Iris pigment epithelial cell (primary cell): ENCODE measurements around the gene TBC1D9.

Experiments used
- DNase-seq: peaks from one replicate; pipeline ENCODE4 v3.0.0-alpha.2; 2011; ENCODE audit warnings: low read depth

Gene TBC1D9

DNA sequence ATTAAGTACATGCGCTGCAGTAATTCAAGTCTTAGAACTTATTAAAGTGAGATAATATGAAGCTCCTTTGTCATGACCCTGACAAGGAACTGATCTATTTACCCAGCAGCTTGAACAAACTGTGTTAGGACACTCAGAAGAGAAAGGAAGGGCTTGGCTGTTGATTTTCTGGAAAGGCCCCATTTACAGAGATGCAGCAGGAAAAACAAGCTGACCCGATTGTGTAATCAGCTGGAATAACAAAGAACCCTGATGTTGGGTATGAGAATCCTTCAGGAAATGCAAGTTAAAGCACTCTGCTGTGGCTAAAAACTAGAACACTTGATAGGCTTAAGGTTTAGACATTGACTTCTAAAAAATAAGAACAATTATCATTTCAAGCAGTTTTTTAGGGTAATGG is 64.8 kb downstream of the TBC1D9 start:
- peak; percentile 66 for DNase-seq

DNA sequence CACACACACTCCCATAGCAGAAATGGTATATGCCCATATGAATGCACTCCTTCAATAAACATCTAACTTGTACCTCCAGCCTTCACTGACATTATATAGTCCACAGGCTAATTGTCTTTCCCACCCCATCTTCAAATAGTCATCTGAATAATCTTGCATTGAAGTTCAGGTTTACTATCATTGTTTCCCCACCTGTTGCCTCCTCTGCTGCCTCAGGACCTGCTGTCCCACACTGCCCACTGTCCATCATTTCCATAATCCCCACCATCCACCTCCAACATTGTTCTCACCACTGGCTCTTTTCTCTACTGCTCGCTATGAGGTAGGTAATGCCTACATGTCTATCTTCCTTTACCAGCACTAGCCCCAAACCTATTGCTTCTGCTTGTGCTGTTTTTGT is 66.1 kb downstream of the TBC1D9 start:
- DNase-seq, result no peak

DNA sequence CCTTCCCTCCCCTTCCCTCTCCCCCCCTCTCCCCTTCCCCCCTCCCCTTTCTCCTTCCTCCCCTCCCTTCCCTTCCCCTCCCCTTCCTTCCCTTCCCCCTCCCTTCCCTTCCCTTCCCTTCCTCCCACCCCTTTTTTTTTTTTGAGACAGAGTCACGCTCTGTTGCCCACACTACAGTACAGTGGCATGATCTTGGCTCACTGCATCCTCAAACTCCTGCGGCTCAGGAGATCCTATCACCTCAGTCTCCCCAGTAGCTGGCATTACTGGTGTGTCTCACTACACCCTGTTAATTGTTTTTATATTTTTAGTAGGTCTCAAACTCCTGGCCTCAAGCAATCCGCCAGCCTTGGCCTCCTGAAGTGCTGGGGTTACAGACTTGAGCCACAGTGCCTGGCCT is 66.6 kb downstream of the TBC1D9 start:
- DNase-seq, result no peak

DNA sequence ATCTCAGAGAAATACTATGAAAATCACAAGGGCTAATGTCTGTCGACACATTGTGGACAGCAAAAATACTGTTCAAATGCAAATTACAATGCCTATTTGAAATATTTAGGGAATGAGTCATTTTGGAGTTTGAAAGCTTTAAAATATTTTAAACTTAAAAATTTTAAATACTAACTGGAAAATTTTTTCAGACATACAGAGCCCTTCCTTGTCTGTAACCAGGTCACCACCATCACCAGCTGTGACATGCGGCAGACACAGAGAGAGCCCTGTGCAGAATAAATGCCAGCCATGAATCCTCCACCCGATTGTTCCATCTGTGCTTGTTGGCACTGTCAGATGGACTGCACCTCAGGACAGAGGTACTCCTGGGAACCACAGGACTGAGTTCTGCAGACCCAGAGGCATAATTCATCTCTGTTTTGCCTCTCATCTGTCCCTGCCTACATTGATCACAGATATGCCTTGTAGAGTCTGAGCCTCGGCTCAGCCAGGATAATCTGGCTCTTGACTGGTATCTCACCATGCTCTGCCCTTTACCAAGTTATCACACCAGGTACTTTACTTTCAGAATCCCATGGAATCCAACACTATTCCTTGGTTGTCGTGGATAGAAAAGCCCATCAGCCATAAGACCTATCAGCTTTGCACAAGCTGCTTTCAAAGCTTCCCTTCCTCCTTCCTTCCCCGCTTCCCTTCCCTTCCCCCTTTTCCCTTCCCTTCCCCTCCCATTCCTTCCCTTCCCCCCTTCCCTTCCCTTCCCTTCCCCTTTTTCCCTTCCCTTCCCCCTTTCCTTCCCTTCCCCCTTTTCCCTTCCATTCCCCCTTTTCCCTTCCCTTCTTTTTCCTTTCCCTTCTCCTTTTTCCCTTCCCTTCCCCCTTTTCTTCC is 67.2 kb downstream of the TBC1D9 start:
- peak; percentile 34 for DNase-seq

DNA sequence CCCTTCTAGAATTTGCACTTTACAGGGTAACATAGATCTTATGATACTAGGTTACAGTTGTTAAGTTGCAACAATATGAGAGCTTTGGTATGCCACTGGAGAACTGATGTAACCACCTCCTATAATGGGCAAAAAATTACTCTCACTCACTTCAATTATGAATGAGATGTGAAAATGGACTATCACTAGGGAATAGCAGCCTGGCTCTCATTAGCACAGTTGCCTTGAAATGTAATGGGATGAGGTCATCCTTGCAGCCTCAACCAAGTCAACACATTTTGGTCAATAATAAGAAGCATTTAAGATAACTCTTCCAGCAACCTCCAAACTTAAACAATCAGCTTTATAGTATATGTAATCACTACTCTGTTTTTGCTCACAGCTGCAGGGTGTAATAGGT is 69.4 kb downstream of the TBC1D9 start:
- no peak for DNase-seq

DNA sequence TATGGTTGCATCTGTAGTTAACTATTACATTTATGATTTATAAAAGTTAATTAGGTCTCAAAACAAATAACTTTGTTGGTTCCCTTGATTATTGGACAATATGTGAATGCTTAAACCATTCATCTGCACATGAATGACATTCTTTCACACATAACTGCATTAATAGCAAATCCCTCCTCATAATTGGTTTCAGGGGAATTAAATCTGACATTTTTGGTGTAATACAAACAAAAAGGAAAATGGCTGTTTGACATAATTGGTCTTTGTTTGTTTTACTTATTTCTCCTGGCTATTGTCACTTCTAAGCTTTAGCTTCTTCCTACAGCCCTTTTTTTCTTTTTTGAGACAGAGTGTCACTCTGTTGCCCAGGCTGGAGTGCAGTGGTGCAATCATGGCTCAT is 71.9 kb downstream of the TBC1D9 start:
- no peak for DNase-seq

DNA sequence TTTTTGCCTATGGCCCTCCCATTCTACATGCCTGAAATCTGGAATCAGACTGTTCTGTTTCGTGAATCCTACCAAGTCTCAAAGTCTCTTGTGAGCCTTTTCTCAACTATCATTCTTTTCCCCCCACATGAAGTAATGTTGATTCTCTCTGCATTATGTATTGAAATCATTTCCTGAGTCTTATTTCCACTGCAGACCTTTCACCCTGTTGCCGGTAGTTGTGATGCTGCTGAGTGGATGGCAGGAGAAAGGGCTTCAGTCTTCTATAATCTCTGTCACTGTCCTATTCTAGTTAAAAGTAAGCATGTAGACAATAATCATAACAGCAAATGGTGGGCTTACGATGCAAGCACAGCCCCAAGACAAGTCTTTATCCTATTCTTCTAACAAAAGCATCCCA is 75.0 kb downstream of the TBC1D9 start:
- DNase-seq, result no peak

DNA sequence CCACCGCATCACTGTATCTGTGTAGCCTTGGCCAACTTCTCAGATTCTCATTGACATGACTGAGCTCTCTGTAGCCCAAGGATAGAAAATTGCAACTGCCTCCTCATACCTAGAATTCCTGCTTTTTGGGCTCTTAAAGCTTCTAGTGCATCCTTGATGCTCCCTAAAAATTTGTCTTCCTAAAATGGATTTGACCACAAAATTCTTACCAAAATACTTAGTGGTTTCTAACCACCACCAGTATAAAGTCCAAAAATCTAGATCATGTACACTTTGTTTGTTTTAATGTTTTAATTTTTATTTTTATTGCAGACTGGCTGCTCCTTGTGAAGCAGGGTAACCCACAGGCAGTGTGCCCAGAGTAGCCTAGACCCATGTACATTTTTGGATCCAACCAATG is 75.5 kb downstream of the TBC1D9 start:
- DNase-seq, result no peak

DNA sequence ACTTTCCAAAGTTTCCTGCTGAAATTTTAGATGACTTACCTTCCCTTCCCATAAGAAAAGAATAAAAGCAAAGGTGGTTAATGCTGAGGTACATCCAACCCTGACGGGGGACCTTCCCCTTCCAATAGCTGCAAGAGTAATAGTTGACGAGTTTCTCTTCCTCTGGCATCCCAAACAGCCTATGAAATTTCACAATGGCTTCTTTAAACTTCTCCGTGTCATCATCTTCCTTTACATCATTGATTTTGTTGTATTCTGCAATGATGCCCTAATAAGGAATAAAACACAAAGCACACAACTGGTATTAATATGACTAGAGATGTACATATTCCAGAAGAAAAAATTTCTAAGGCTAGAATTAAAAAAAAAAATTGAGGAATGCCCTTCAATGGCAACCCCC is 76.6 kb downstream of the TBC1D9 start:
- DNase-seq, result no peak

DNA sequence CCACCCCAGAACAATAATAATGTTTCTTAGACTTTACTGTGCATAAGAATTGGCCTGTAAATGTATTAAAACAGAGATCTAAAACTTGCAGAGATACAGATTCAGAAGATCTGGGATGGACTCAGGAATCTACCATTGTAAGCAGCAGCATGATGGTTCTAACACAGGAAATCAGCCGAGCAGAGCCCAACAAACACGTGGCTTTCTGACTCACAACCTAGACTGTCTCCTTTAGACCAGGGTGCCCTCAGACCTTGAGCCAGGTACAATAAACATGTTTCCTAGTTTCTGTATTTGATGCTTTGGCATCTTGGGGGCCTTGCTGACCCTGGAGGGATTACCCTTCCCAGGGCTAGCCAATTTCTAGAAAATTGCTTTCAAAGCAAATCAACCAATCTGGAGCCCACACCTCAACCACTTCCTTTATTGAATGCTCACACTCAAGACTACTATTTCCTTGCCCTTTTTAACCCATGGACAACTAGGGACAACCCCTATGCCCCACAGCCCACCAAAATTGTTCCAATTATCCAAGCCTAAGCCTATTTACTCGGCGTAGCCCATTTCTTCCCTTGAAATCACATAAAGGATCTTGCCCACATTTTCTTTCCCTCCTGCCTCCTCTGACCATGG is 80.5 kb downstream of the TBC1D9 start:
- DNase-seq, result peak; percentile 73

DNA sequence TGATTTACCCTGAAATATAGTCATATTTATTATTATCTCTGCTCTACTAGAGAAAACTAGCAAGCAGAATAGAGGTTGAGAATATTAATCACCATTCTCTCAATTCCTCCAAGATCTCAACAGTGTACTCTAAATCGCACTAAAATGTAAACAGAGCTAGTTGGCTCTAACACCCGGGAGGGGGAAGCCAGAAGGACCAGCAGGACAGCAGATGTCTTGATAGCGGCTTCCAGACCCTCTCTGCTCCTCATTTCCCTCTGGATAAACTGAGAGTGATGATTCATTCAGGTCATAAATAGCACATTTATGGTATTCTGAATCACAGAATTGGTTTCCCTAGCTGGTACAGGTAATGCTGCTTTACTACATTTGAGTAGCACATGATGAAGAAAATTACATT is 82.5 kb downstream of the TBC1D9 start:
- DNase-seq, result peak; percentile 73

DNA sequence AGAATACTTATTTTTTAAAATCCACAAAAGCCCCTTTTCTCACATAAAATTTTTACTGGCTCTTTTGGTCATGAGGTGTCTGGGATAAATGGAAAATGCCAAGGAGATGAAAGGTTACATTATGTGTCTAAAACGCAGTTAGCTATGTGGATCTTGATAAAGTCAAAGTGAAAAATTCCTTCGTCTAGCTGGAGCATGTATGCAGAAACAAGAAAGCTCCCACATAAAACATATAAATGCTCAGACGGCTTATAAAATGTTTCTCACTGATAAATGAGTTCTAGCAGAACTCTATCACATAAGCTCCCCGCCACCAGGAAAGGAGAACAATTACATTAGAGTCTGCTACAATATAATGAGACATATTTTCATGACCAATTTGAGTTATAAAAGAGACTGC is 83.8 kb downstream of the TBC1D9 start:
- DNase-seq, result no peak

DNA sequence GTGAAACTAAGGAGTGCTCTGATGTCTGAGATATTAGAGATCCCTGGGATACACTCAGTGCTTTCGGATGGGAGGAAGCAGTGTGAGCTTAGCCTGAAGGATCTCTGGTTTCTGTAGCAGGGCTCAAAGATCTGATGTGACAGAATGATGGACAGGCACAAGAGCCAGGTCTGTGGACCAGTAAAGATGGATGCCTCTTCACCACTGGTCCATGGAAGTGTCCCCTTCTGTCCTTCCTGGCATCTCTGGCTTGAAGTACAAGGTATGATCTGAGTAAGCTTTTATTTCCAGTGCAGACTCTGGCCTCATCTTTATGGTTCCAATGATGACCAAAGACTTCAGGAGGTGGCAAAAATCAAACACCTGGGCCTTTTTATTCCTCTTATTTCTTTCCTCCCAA is 88.1 kb downstream of the TBC1D9 start:
- DNase-seq, result no peak

DNA sequence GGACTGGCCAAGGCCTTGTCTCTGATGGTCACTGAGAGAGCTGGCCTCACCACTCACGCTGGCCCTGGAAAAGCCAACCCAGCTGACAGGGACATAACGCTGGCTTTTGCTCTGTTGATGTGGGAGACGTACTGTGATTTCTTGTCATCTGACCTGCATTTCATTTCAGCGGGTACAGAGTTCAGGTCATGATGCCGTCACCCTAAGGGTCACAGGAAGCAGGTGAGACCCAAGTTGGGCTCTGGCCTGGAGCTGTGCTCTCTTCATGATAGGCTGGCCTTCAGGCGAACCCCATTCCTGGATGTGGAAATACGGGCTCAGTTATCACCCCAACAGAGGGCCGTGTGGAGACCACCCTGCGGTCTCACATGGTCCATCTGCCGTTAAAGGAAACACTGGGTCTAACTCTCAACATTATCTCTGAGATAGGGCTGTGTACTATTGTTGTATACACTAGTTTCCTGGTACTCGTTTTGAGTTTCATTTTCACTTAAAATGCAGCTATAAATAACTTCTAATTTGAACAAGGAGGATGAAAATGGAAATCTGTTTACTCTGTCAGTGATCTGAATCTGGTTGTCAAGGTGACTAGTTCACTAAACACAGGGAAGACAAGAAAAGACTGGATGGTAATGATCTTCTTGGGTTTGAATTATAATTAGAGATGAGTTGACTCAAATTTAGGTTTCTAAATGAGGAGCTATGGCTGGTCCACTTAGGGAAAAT is 89.1 kb downstream of the TBC1D9 start:
- no peak for DNase-seq

DNA sequence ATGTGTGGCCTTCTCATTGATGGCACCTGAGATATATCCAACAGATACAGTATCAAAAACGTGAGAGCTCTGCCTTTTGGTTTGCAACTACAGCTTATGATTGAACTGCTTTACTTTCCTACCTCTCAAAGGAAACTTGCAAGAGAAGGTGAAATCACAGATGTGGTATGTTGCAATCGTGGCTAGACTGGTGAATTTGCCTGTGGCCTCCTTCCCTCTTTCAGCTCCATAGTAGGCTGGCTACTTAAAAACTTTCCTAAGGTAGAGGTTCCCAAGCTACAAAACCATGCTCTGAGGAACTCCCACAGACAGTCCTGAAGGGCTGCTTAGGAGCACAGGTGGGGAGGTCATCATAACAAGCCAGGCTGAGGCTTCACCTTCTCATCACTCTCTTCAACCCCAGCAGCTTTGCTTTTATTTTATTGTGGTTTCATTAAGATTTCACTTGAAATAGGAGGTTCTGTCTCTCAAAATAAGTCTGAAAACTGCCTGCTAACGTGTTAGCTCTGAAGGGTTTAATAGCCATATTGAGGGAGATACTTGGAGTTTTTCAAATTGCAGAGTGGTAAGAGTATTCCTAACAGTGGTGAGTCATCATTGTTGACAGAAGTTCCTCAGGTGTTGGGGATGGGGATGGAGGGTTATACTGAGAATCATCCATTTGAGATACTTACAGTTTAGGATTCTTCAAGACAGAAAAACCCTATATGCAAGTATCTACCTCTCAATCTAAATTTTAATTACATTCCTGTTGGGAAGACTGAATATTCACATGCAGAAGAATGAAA is 93.9 kb downstream of the TBC1D9 start:
- DNase-seq, result peak; percentile 84

DNA sequence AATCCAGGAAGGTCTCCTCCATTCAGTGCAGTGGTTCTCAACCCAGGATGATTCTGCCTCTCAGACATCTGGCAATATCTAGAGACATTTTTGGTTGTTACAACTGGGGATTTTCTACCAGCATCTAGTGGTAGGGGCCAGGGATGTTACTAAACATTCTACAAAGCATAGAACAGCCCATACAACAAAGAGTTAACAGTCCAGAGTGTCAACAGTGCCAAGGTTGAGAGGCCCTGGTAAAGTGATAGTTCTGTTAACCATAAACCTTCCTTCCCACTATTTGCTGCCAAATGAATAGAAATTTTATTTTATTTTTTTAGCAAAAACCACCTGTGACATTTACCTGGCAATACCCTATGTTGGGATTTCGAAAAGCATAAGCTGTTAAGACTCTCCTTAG is 94.6 kb downstream of the TBC1D9 start:
- no peak for DNase-seq

DNA sequence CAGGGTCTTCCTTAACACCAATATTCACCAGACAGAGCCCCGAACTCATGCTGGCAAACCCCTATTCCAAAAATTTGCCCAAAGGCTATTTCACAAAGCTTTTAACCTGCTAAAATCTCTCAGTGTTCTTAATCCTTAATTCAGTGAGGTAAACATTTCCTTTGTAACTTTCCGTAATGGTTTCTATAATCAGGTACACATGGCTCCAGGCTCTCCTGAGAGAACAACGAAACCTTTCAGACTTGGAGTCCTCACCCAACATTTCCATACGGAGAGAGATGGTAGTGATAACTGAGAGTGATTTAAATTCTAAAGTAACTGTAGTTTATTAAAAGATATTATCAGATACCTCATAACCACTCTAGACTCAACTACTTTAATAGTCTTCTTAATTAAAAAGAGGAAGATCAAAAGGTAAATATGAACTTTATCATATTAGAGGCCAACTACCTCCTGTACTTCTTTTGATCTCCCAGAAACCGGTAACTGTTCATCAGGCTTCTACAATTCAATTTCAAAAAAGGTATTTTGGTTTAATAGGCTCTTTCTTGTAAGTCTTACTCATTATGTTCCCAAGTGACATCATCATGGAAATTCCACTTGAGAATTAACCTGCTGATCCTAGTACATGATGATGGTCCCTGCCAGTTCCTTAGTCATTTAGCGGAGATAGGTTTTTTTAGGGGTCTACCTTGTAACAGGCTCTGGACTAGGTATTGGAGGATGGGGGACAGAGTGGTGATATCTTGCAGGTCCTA is 96.1 kb downstream of the TBC1D9 start:
- peak; percentile 21 for DNase-seq

DNA sequence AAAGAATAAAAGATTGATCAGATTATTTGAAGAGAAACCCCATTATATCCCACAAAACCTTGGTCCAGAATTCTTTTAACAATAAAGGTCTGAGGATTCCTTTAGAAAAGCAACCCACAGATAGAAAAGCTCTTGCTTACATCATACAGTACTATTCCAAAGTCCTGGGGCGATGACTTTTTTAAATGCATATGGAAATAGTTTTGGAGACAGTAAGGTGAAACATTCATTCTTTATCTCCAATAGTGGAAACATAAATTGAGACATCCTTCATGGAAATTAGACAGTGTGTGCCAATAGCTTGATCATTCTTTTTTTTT is 101.7 kb downstream of the TBC1D9 start:
- peak; percentile 21 for DNase-seq

DNA sequence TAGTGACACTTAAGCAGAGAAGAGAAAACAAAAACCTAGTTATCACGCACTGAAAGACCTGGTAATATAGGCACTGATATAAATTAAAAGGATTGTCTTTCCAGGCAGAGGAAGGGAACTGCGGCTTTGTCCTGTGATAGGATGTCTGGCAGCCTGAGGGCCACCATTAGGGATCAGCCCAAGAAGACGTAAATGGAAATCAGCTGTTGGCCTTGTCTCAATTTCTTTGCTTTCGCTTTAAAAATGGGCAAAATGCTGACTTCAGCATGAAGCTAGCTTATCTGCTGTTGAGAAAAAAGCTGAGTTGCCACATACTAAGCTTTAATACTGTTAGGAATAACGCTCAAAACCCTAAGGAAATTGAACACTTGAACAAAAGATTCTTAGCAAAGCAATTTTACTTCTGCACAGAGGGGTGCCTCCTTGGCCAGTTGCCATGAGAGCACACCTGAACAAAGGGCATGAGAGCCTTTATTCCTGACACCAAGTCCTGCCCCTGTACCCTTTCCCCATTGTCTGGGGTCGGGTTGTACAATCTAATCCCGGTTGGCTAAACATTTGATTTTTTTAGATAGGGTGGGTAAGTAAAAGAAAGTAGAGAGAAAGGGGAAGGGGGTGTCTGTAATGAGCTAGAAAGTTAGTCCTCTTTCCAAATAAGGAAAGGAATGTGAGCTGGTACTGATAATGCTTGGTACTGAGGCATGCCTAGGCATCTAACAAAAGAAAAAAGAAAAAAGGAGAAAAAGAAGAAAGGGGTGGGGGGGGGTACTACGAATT is 102.3 kb downstream of the TBC1D9 start:
- DNase-seq, result peak; percentile 82

DNA sequence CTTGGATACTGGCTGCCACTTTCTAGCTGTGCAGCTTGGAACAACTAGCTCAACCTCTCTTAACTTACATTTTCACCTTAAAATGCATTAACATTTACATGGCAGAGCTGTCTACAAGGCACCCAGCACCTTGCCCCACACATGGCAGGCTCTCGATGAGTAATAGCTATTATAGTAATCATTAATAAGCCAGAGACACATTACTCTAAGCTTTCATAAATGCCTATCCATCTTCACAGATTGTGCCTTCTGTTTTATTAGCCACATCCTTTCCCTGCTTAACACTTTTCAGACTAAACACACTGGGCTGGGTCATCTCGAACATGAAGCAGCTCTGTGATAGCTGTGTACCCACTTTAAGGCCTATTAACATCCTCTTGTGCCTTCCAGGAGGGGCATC is 103.6 kb downstream of the TBC1D9 start:
- no peak for DNase-seq
